Upper lobe of right lung (tissue), 1 donor: Measurements from ENCODE around the gene PCLO. TPM values are rescaled to one million over a fixed set of nuclear protein-coding genes. Genes with fewer than 3 reads are reported as not detected.
"Not testable (repeated sequence)": the region's sequence is repeated elsewhere in the genome, so short reads cannot be mapped to it uniquely, and the experiment has no call there.

Source experiments
- ATAC-seq: fragments of 200-7000 bp; cut with Tn5 transposase; one replicate; pipeline ENCODE4 v1.9.1; 2020; ENCODE audit warnings: mild to moderate bottlenecking, moderate library complexity
- DNase-seq: peaks from one replicate; pipeline ENCODE4 v3.0.0-alpha.2; 2020
- H3K27ac ChIP-seq: fragments of 200-600 bp; one replicate; pipeline ENCODE4 v1.8.0; 2022
- H3K27me3 ChIP-seq: fragments of 200-600 bp; one replicate; pipeline ENCODE4 v1.8.0; 2022; ENCODE audit warnings: mild to moderate bottlenecking
- H3K36me3 ChIP-seq: fragments of 200-600 bp; one replicate; pipeline ENCODE4 v1.8.0; 2022
- H3K4me1 ChIP-seq: fragments of 200-600 bp; one replicate; pipeline ENCODE4 v1.8.0; 2022
- H3K4me3 ChIP-seq: fragments of 200-600 bp; one replicate; pipeline ENCODE4 v1.8.0; 2022; ENCODE audit warnings: mild to moderate bottlenecking
- H3K9me3 ChIP-seq: fragments of 200-600 bp; one replicate; pipeline ENCODE4 v1.8.0; 2022
- CTCF ChIP-seq: fragments of 200-600 bp; IDR thresholded peaks from one replicate; pipeline ENCODE4 v1.8.0; 2022; ENCODE audit warnings: antibody characterized with exemption
- intact Hi-C: fragments of 100-400 bp; cut with DNase I; formaldehyde crosslinking; loops from one replicate; pipeline ENCODE4 v1.11.0; 2022
- total RNA-seq: library from RNA; stranded (reverse); fragmentation: NEBNext Ultra II Directional; extraction: Animal tissue kit (Norgen Biotek cat#: 25700); gene quantifications from one replicate; pipeline ENCODE4 v1.2.1, GENCODE V29; 2021
- donor health status: DM: no; HTN: yes; CAD: no; lungs with severe emphysema.

The PCLO gene
- total RNA-seq, 1 donor from 2014 or later = 5.3 TPM

- Histone ChIP-seq H3K36me3 (no peaks in the 10 kb centered on the region), H3K27me3 (no peaks in the 10 kb centered on the region), H3K4me1 (no peaks in the 10 kb centered on the region), H3K27ac (no peak overlapping the region), H3K9me3 (no peaks in the 10 kb centered on the region), H3K4me3 (no peak overlapping the region)
- TF ChIP-seq CTCF = no peak
- intact Hi-C loops = no loop called here
- DNase-seq = no peak
- no peak for ATAC-seq
Measured at GRCh38 chr7:82926477-82926876, 236.2 kb downstream of the PCLO start.

GRCh38 chr7:82925331-82925730, 237.4 kb downstream of the PCLO start:
- Histone ChIP-seq H3K9me3 (no peaks in the 10 kb centered on the region), H3K27me3 (no peaks in the 10 kb centered on the region), H3K36me3 (no peaks in the 10 kb centered on the region), H3K27ac (no peak overlapping the region), H3K4me1 (no peaks in the 10 kb centered on the region), H3K4me3 (no peak overlapping the region)
- intact Hi-C loops = no loop called here
- no peak for ATAC-seq
- no peak for TF ChIP-seq CTCF
- no peak for DNase-seq

- no peaks in the 10 kb centered on the region for H3K9me3 ChIP-seq
- no peaks in the 10 kb centered on the region for H3K4me1 ChIP-seq
- no peak for ATAC-seq
- no peak for DNase-seq
- no peaks in the 10 kb centered on the region for H3K27me3 ChIP-seq
- H3K36me3 ChIP-seq = no peaks in the 10 kb centered on the region
- no peak overlapping the region for H3K4me3 ChIP-seq
- H3K27ac ChIP-seq = no peak overlapping the region
- intact Hi-C loops = no loop called here
- TF ChIP-seq CTCF = no peak
Measured at GRCh38 chr7:82906502-82906901, 256.2 kb downstream of the PCLO start.

- Histone ChIP-seq H3K4me3 (no peak overlapping the region), H3K27me3 (no peaks in the 10 kb centered on the region), H3K36me3 (no peaks in the 10 kb centered on the region), H3K4me1 (no peaks in the 10 kb centered on the region), H3K27ac (no peak overlapping the region), H3K9me3 (no peaks in the 10 kb centered on the region)
- no peak for TF ChIP-seq CTCF
- no peak for ATAC-seq
- intact Hi-C loops = no loop called here
- DNase-seq = no peak
Measured at GRCh38 chr7:82904871-82905270, 257.8 kb downstream of the PCLO start.

GRCh38 chr7:82901098-82901497, 261.6 kb downstream of the PCLO start:
- H3K27me3 ChIP-seq, H3K4me1 ChIP-seq, DNase-seq, H3K9me3 ChIP-seq, H3K36me3 ChIP-seq, intact Hi-C loops, ATAC-seq, H3K27ac ChIP-seq, H3K4me3 ChIP-seq: not testable (repeated sequence)

GRCh38 chr7:82897500-82897899, 265.2 kb downstream of the PCLO start:
- H3K27ac ChIP-seq = no peak overlapping the region
- no peak overlapping the region for H3K4me3 ChIP-seq
- no peak for TF ChIP-seq CTCF
- no peaks in the 10 kb centered on the region for H3K27me3 ChIP-seq
- no peak for DNase-seq
- H3K9me3 ChIP-seq = no peaks in the 10 kb centered on the region
- no peaks in the 10 kb centered on the region for H3K4me1 ChIP-seq
- no peak for ATAC-seq
- H3K36me3 ChIP-seq = no peaks in the 10 kb centered on the region
- intact Hi-C loops = no loop called here

GRCh38 chr7:82894341-82894740, 268.3 kb downstream of the PCLO start:
- H3K27me3 ChIP-seq, ATAC-seq, H3K9me3 ChIP-seq, DNase-seq, H3K36me3 ChIP-seq, intact Hi-C loops, H3K4me1 ChIP-seq, H3K27ac ChIP-seq, H3K4me3 ChIP-seq: not testable (repeated sequence)
